Activated CD4-positive, CD25-positive, alpha-beta regulatory T cell (primary cell): ENCODE results near the gene RER1.
"Not testable (repeated sequence)": the region's sequence is repeated elsewhere in the genome, so short reads cannot be mapped to it uniquely, and the experiment has no call there.

Experiments
- DNase-seq, 4 experiments: peaks; one replicate each; lab custom pipeline; 2025; lab: John Stamatoyannopoulos, UW

The RER1 gene

GRCh38 chr1:2429780-2430591 lies 38.3 kb downstream of the RER1 start:
- DNase-seq: no peak

GRCh38 chr1:2430592-2430973 lies 38.9 kb downstream of the RER1 start:
- no peak for DNase-seq

GRCh38 chr1:2431103-2431502 lies 39.5 kb downstream of the RER1 start:
- no peak for DNase-seq

GRCh38 chr1:2431518-2431917 lies 39.9 kb downstream of the RER1 start:
- DNase-seq: no peak

- no peak for DNase-seq
These were observed 40.8 kb downstream of the RER1 start for GRCh38 chr1:2432441-2432844.

- no peak for DNase-seq
These were observed 41.6 kb downstream of the RER1 start for GRCh38 chr1:2433196-2433595.

GRCh38 chr1:2433936-2434655 lies 42.5 kb downstream of the RER1 start:
- no peak for DNase-seq

GRCh38 chr1:2435091-2435490 lies 43.5 kb downstream of the RER1 start:
- DNase-seq: no peak

- DNase-seq: no peak
These were observed 44.2 kb downstream of the RER1 start for GRCh38 chr1:2435746-2436355.

- no peak for DNase-seq
These were observed 45.2 kb downstream of the RER1 start for GRCh38 chr1:2436876-2437275.

GRCh38 chr1:2437617-2438016 lies 46.0 kb downstream of the RER1 start:
- no peak for DNase-seq

- no peak for DNase-seq
These were observed 46.4 kb downstream of the RER1 start for GRCh38 chr1:2438038-2438437.

- DNase-seq: no peak
These were observed 47.0 kb downstream of the RER1 start for GRCh38 chr1:2438641-2439040.

- DNase-seq: no peak
These were observed 47.7 kb downstream of the RER1 start for GRCh38 chr1:2439369-2439768.

- DNase-seq: not testable (repeated sequence)
These were observed 48.7 kb downstream of the RER1 start for GRCh38 chr1:2440346-2440745.

- DNase-seq: no peak
These were observed 50.1 kb downstream of the RER1 start for GRCh38 chr1:2441746-2442145.

GRCh38 chr1:2442661-2443060 lies 51.0 kb downstream of the RER1 start:
- no peak for DNase-seq

- no peak for DNase-seq
These were observed 51.9 kb downstream of the RER1 start for GRCh38 chr1:2443277-2444137.

- DNase-seq: no peak
These were observed 52.5 kb downstream of the RER1 start for GRCh38 chr1:2444138-2444591.

- no peak for DNase-seq
These were observed 53.7 kb downstream of the RER1 start for GRCh38 chr1:2445162-2445822.

GRCh38 chr1:2445823-2446215 lies 54.2 kb downstream of the RER1 start:
- DNase-seq: no peak
